ENCODE results near the gene PIH1D1.

Gene PIH1D1

GRCh38 chr19:49434907-49435583 is 16.6 kb downstream of the PIH1D1 start:
- DNase-seq (ENCODE audit: low read depth): no peak
- no peak overlapping the region for H3K4me3 ChIP-seq (ENCODE audit: low read depth, low read length)
- TF ChIP-seq CTCF (IDR thresholded peaks at IDR 0.05; ENCODE audit: insufficient read depth, low read depth, low read length, missing control alignments): no peak

GRCh38 chr19:49433240-49433901 is 18.2 kb downstream of the PIH1D1 start:
- DNase-seq (ENCODE audit: low read depth): no peak
- no peak for TF ChIP-seq CTCF (IDR thresholded peaks at IDR 0.05; ENCODE audit: insufficient read depth, low read depth, low read length, missing control alignments)
- no peak overlapping the region for H3K4me3 ChIP-seq (ENCODE audit: low read depth, low read length)

GRCh38 chr19:49432141-49433073 is 19.2 kb downstream of the PIH1D1 start:
- no peak overlapping the region for H3K4me3 ChIP-seq (ENCODE audit: low read depth, low read length)
- DNase-seq (ENCODE audit: low read depth): peak; percentile 48
- no peak for TF ChIP-seq CTCF (IDR thresholded peaks at IDR 0.05; ENCODE audit: insufficient read depth, low read depth, low read length, missing control alignments)

- no peak for TF ChIP-seq CTCF (IDR thresholded peaks at IDR 0.05; ENCODE audit: insufficient read depth, low read depth, low read length, missing control alignments)
- no peak overlapping the region for H3K4me3 ChIP-seq (ENCODE audit: low read depth, low read length)
- DNase-seq (ENCODE audit: low read depth): no peak
These were observed 20.3 kb downstream of the PIH1D1 start for GRCh38 chr19:49431330-49431749.

- no peak overlapping the region for H3K4me3 ChIP-seq (ENCODE audit: low read depth, low read length)
- no peak for DNase-seq (ENCODE audit: low read depth)
- TF ChIP-seq CTCF (IDR thresholded peaks at IDR 0.05; ENCODE audit: insufficient read depth, low read depth, low read length, missing control alignments): peak; percentile 38
These were observed 20.8 kb downstream of the PIH1D1 start for GRCh38 chr19:49430678-49431329.

GRCh38 chr19:49430172-49430677 is 21.4 kb downstream of the PIH1D1 start:
- H3K4me3 ChIP-seq (ENCODE audit: low read depth, low read length): no peak overlapping the region
- TF ChIP-seq CTCF (IDR thresholded peaks at IDR 0.05; ENCODE audit: insufficient read depth, low read depth, low read length, missing control alignments): no peak
- no peak for DNase-seq (ENCODE audit: low read depth)

Data from GM12865 (cell line).